Kidney glomerular epithelial cell (primary cell): ENCODE results near the gene PRKCH.

Source experiments
- DNase-seq: peaks from one replicate; lab custom pipeline; 2025; lab: John Stamatoyannopoulos, UW

PRKCH gene

DNA sequence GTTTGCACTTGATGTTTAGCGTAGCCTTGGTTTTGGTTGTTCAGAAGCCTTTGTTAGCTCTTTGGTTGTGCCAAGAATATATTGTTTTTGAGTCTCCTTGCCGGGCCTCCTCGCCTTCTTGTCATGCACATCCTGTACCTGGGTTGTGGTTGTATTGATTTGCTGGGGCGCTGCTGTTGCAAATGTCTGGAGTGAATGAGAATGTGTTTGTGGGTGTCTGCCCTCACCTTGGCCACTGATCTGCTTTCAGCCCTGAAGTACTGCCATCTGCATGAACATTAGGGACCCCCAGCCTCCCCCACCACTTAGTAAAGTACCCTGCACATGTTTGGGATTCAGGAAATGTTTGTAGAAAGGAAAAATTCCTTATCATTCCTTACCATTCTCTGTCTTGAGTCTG, 16.5 kb downstream of the PRKCH start:
- no peak for DNase-seq

DNA sequence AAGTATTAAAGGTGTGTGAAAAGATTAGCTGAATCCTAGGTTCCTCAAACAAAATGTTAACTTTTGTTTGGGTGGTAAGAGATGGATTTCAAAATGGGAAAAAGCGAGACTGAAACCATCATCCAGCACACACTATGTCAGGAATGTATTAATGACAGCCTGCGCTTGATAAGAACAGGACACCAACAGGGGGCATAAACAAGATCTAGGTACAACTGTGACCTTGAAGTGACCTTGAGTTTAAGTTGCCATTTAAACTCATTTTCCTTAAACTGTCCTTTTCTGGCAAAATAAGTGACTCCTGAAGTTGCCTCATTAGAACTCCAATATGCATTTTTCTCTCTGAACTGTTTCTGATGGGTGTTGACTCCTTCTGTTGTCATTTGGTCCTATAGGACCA, 17.1 kb downstream of the PRKCH start:
- no peak for DNase-seq

DNA sequence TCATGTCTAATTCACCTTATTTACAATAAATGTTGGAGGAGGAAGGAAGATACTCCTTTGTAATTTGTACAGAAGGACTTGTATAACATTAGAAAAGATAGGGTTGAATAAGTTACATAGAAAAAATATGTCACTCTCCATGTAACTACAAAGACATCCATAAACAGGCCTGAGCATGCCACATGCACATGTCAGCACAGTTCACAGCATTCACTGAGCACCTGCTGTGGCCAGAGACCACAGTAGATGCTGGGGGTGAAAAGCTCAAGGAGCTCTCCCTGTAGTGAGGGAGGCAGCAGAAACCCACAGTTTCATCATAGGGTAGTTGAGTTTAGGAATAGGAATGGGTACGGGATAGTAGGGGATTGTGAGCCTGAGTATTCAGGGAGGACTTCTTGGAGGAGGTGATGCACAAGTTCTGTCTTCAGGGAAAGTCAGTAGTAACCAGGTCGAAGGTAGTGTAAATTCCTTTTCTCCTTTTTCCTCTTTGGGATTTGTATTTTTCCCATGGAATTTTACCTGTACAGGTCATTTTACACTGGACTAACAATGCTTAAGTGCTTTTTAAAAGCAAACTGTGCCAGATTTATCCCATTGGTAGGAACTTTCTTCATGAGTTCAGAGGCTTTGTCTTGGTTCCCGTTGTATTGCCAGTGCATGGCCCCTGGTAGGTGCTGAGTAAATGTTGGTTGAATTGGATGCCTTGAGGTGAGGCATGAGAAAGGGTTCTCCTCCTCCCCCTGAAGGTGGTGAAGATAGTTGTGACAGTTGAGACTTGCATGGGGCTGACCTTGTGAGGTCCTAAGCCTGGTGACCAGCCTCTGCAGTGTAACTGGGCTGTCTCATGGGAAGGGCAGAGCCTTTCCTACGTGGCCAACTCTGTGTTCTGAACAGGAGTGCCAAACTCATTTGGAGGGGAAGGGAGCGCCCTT, 20.2 kb downstream of the PRKCH start:
- DNase-seq, result no peak

DNA sequence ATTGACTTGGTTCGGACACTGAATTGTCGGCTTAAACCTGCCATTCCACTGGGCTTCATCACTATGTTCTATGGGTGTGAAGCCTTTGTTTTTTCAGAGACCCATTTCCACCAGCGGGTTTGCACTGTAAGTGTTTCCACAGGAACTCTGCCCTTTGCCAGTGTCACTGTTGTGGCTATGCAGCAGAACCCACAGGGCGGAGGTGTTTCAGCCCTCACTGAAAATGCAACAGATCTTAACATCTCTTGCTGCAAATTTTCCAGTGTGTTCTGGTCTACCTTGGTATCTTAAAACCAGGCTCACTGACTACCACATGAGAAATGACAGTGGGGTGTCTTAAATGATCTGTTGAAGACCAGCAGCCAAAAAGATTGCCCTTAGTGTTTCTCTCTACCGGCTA, 21.1 kb downstream of the PRKCH start:
- DNase-seq, result no peak

DNA sequence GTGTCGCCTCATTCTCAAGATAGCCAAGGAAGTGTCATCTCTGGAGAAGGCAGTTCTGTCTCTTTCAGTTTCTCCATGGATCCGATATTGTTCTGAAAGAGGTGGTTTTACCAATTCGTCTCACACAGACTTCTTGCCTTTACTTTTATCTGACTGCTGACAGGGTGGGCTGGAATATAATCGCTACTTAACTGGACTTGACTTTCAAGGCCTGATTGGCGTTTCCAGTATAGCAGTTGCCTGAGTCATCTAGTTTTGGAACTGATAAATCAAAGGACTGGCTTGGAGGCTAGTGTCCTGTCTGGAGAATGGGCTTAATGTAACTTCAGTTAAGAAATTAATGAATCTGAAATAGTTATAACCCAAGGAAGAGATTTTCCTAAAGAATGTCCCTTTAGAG, 21.6 kb downstream of the PRKCH start:
- no peak for DNase-seq

DNA sequence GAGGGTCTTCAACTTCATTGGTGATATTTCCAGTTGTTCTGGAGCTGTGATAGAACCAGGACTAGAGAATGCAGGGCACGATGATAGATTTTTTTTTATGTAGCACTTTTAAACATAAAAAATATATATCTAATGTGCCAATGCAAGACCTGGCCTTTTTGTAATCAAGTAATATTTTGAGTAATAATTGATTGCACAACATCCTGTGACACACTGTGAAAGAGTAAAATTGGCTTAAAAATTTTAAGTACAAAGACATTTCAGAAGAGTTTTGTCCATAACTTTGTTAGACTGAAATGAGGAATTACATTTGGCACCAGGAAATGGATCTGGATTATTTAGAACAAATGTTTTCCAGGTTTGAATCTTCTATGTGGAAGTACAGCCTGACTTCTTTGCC, 22.1 kb downstream of the PRKCH start:
- DNase-seq, result no peak

DNA sequence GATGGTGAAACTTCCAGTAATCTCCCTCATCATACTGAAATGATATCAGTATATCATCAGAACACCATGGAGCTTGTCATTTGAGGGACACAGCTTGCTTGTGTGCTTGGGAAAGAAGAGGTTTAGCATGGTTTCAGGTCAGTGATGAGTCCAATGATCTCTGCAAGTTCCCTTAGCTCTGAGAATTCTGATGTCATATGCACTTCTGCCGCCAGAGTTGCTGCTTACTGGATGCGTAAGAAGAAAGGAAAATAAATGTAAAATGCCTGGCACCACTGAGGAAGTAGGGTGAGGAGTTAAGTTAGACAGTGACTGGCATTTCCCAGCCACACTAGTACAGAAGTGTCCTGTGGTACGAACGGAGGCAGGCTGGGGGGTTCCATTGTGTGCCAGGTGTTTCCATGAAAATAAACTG, 22.6 kb downstream of the PRKCH start:
- no peak for DNase-seq

DNA sequence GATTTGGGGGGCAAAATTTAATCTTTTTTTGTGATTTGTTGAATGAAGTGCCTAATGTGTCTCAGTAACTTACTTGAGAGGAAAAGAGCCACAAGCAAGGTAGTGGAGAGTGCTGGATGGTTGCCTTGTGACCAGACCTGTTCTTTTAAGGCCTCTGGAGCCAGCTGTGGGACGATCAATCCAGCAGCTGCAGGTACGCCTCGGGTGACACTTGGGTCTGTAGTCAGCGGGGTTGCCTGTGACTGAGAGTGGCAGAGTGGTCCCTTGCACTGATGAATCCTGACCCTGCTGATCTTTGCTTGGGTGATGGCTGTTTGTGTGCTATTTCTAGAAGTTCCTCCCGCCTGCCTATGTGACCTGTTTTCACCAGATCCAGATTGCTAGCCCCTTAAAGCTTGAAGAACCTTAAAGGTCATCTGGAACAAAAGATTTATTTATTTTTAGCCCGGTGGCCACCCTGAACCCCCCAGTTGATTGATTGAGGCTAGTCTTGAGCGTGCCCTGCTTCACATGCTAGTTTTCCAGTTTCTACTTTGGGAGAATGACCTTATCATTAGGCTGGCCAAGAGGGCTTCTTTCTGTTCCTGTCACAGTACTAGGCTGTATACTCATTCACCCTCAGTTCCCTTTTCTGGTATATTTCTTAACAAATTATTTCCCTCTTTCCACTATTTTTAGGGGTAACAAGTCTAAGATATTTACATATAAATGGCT, 23.2 kb downstream of the PRKCH start:
- no peak for DNase-seq

DNA sequence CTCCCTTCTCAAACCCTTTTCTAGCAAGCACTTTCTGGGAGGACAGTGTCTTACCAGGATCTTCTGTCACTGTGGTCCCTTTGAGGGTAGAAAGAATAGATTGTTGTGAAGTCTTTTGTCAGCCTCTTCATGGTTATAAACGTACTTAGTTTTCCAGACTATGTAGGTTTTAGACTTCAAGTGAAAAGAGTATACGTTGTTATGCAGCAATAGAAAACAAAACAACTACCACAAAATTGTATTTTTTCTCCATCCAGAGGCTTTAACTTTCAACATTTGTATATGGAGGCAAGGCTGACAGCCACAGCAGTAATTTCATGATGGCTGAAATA, 23.7 kb downstream of the PRKCH start:
- DNase-seq, result no peak

DNA sequence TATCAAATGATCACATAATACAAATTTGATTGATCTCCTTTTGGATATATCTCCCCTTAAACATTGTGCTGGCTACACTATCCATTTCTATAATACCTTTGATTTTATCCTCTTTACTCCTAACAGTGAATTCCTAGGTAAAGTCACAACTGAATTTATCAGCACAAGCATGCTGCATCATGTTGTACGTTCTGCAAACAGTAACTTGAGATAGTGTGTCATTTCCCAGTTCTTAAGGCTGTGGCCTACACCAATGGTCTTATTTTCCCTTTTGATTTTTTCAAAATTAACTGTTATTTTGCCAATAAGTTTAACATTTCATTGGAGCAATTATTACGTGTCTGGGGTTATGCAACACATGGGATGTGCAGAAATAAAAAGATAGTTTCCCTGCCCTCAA, 24.8 kb downstream of the PRKCH start:
- no peak for DNase-seq

DNA sequence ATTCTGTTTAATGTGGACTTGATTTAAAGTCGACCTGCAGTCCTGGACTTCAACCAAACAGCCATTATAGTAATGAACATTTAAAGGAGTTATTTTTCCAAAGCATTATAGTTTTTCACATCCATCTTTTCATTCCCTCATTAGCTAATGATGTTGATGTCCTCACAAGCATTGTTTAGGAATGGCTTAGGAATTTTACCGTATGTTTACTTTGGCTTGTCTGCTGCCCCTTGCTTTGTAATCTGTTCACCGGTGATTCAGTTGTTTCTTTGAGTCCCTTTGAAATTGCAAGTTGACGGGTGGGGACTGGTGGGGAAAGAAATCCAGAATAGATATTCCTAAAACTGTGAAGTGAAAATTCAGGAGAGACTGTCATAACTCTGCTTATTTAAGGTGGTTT, 25.4 kb downstream of the PRKCH start:
- DNase-seq, result no peak

DNA sequence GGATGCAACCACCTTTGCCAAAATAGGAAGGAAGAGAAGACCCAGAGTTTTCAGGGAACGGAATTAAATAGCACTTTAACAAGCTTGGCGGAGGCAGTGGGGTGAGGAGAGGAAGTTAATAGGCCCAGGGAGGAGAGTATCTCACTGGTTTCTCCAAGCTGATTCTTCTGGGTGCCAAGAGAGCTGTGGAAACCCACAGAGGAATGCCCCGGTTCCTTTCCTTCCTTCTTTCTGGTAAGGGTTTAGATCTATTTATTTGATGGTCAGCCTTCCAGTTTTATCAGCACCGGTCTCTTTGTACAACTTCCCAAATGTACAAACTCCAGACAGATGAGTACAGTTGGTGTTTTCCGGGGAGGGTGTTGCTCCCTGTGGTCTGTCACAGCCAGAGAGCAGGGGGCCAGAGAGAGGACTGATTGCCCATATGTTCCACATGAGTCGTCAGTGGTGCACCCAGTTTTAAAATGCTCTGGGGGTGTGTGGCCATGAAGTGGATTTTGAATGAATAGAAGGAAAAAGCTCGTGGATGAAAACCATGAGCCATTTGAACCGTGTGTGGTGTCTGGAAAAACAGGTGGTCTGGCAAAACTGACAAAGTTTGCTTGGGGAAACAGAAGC, 26.6 kb downstream of the PRKCH start:
- no peak for DNase-seq

DNA sequence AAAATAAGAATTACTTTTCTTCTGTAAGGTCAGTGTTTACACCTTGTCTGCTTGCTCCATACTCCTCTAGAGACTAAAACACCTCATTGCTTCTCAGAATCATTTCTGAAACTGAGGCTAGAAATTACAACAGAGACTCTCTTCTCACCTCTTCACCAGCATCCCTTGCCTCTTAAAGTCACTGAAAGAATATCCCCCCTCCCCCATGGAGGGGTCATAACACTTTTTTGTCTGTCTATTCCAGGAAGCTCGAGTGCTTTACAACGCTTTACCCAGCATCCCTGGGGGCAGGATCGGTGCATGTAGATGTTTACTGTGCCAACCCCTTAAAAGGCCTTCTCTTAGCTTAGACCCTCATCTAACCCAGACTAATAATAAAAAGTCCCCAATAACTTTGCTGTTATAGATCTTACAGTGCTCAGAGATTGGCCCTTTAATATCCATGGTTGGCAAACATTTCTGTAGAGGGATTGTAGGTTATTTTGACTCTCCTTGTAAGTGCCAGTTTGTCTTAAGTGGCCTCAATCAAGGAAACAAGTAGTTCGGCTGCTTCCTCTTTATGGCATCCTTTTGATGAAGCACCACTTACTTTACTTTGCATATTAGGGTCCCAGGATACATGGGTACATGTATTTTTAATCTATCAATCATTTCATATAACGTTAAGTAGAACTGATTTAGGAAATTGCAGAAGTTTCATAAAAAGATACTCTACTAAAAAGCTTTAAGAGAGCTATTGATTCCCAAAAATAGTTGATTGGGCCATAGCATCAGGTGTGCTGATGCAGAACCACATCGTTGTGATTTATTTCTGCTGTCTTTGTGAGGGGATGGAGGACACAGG, 29.3 kb downstream of the PRKCH start:
- no peak for DNase-seq

DNA sequence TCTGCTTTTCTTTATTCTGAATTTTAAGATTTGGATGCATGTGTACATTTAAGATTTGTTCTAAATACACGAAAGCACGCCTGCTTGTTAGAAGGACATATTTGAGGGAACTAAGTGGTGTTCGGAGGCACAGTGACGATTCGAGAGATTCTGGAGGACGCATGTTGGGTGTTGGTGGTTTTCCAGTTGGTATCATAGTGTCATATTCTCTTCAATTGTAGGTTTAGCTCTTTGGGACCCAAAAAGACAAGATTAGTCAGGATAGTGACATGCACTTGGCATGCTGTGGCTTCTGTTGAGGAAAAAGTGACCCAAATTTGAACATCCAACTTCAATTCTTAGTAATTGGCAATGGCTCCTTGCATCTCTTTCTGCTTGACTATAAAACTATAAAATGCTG, 30.1 kb downstream of the PRKCH start:
- no peak for DNase-seq

DNA sequence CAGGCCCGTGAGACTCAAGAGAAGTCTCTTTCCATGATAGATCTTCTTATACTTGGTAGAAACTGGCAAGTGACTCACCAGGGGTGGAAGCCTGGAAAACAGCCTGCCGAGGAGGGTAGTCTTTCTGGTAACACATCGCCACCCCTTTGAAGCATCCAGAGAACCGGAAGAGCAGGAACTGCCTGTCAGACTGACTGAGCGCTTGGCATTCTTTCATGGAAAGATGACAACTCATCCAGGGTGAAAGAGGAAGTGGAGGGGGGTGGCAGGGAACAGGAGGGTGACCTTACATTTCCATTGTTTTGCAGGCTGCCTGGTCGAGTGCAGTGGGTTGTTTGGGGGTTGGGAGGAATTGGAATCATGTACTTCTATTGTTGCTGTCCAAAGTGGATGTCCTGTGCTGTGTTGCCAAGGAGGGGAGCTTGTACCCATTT, 34.5 kb downstream of the PRKCH start:
- DNase-seq, result peak; percentile 18

DNA sequence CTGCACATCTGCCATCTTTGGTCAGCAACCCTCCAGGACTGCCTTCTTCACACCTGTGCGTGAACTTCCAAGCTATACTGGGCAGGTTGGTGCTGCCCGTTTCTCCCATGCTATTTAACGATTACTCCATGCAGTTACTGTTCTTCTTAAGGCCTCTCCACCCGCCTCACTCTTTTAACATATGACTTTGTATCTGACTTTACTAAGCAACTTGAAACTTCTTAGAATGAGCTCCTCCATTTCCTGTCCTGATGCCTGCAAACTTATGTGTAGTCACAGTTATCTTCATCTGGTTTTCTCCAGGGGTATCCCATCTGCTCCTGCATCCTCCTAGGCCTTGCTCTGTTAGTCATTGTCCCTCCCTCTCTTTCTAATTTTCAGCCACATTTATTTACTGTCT, 35.7 kb downstream of the PRKCH start:
- no peak for DNase-seq

DNA sequence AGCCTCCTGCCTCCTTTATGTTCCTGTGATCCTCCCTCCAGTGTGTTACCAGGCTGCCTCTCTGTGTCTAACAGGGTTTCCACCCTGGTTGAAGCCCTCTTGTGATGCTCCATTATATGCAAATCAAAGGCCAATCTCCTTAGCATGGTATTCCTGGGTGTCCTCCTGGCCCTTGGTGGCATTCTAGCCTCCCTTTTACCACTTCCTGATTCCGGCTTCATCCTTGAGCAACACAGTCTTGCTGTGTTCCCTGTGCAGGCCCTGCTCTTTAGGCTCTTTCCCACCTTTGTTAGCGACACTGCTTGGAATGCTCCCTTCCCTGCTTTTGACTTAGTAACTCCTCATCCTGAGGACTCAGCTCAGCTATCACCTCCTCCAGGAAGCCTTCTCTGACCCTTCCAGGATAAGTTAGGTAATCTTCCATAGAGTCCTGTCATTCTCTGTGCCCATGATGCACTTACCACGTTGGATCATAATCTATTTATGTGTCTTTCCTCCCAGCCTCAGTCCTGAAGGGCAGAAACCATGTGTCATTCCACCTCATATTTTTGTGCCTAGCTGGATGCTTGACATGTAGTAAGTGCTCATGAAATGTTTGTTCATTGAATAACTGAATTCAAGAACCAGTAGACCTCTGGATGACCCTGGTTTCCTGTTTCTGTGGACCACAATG, 37.3 kb downstream of the PRKCH start:
- DNase-seq, result no peak

DNA sequence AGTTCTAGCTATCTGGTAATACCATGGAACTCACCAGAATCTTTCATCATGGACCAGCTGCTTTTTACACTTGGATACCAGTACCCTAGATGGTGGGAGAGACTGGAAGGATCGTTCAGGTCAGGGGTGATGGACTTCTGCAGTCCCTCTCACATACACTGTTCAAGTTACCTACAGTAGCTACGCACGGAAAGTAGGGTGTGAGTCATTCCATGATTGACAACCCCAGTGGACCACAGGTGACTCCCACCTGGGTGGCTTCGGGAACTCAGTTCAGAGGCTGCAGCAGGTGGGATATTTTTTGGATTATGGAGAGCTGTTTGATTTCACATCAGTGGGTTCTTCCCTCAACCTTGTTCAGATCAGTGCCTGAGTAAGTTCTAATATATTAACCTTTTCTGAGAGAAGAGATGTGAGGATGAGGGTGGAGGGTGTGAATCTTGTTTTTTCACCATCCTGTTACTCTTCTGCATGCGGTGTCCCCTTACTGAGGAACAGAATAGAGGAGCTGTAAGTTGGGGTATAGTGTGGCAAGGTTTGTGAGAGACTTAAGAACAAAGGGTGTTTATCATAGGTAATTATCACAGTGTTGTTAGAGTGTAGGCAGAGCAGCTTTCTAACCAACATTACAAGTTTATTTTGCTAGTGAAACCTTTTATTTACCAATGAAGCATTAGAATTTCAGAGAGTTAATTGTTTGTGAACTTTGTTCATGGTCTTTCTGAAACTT, 39.6 kb downstream of the PRKCH start:
- no peak for DNase-seq

DNA sequence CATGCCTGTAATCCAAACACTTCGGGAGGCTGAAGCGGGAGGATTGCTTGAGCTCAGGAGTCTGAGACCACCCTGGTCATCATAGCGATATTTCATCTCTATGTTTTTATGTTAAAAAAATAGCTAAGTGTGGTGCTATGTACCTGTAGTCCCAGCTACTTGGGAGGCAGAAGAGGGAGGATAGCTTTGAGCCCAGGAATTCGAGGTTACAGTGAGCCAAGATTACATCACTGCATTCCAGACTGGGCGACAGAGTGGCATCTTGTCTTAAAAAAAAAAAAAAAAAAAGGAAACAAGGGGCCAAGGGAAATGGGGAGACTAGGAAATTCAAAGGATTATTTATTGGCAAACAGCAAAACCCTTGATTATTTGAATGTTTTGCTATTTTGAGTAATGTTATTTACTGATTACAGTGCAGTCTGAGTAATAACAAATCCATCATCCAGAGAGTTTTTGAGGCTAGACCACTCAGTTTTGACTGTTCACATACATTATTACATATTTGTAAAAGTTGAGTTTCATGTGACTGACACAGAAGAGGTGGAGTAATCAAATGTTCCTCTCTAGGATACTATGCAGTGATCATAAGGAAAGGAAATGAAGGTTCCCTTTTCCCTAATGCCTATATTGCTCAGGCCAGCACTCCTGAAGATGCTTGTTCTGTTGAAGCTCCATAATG, 40.8 kb downstream of the PRKCH start:
- DNase-seq, result no peak

DNA sequence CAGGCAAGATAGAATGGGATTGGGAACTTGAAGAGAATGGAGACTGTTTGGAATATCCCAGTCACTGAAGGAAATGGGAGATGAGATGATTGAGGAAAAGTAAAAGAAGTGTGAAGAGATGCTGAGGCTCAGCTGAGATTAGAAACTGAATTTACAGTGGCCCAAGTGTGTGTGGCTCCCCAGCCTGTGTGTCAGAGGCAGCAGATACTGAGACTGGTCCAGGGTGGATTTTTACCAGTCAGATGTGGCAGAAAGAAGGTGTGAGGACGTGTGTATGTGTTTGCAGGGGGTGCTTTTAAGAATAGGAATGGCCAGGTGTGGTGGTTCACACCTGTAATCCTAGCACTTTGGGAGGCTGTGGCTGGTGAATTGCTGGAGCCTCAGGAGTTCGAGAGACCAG, 42.9 kb downstream of the PRKCH start:
- DNase-seq, result no peak
